ENCODE measurements around the gene NLRP3.
"Not testable (repeated sequence)": the region's sequence is repeated elsewhere in the genome, so short reads cannot be mapped to it uniquely, and the experiment has no call there.

Gene NLRP3

GRCh38 chr1:247453997-247454396 is 38.0 kb downstream of the NLRP3 start:
- FAIRE-seq (no peak), DNase-seq (ENCODE audit: insufficient read length, low spot score) (no peak)
- TF ChIP-seq POLR2A (IDR thresholded peaks at IDR 0.05; ENCODE audit: low read depth, low read length) = no peak

GRCh38 chr1:247456021-247456420 is 40.0 kb downstream of the NLRP3 start:
- FAIRE-seq = no peak
- no peak for TF ChIP-seq POLR2A (IDR thresholded peaks at IDR 0.05; ENCODE audit: low read depth, low read length)
- DNase-seq (ENCODE audit: insufficient read length, low spot score) = no peak

GRCh38 chr1:247456914-247457639 is 41.1 kb downstream of the NLRP3 start:
- FAIRE-seq (no peak), DNase-seq (ENCODE audit: insufficient read length, low spot score) (no peak)
- no peak for TF ChIP-seq POLR2A (IDR thresholded peaks at IDR 0.05; ENCODE audit: low read depth, low read length)

GRCh38 chr1:247459507-247459906 is 43.5 kb downstream of the NLRP3 start:
- DNase-seq (ENCODE audit: insufficient read length, low spot score) = no peak
- no peak for FAIRE-seq
- TF ChIP-seq POLR2A (IDR thresholded peaks at IDR 0.05; ENCODE audit: low read depth, low read length) = no peak

- DNase-seq (ENCODE audit: insufficient read length, low spot score) (no peak), FAIRE-seq (no peak)
- no peak for TF ChIP-seq POLR2A (IDR thresholded peaks at IDR 0.05; ENCODE audit: low read depth, low read length)
Measured at GRCh38 chr1:247465796-247466195, 49.8 kb downstream of the NLRP3 start.

GRCh38 chr1:247467129-247467528 is 51.2 kb downstream of the NLRP3 start:
- DNase-seq (ENCODE audit: insufficient read length, low spot score) (no peak), FAIRE-seq (no peak)
- TF ChIP-seq POLR2A (IDR thresholded peaks at IDR 0.05; ENCODE audit: low read depth, low read length) = no peak

GRCh38 chr1:247468481-247469140 is 52.6 kb downstream of the NLRP3 start:
- FAIRE-seq (no peak), DNase-seq (ENCODE audit: insufficient read length, low spot score) (no peak)
- no peak for TF ChIP-seq POLR2A (IDR thresholded peaks at IDR 0.05; ENCODE audit: low read depth, low read length)

GRCh38 chr1:247469141-247469535 is 53.2 kb downstream of the NLRP3 start:
- no peak for DNase-seq (ENCODE audit: insufficient read length, low spot score)
- no peak for TF ChIP-seq POLR2A (IDR thresholded peaks at IDR 0.05; ENCODE audit: low read depth, low read length)
- no peak for FAIRE-seq

- not testable (repeated sequence) for FAIRE-seq; DNase-seq (ENCODE audit: insufficient read length, low spot score)
Measured at GRCh38 chr1:247470942-247471429, 55.0 kb downstream of the NLRP3 start.

- DNase-seq (ENCODE audit: insufficient read length, low spot score) (no peak), FAIRE-seq (no peak)
- TF ChIP-seq POLR2A (IDR thresholded peaks at IDR 0.05; ENCODE audit: low read depth, low read length) = no peak
Measured at GRCh38 chr1:247471445-247472016, 55.6 kb downstream of the NLRP3 start.

- TF ChIP-seq POLR2A (IDR thresholded peaks at IDR 0.05; ENCODE audit: low read depth, low read length) = no peak
- DNase-seq (ENCODE audit: insufficient read length, low spot score) (no peak), FAIRE-seq (no peak)
Measured at GRCh38 chr1:247472035-247472434, 56.1 kb downstream of the NLRP3 start.

- DNase-seq (ENCODE audit: insufficient read length, low spot score) = no peak
Measured at GRCh38 chr1:247474367-247474766, 58.4 kb downstream of the NLRP3 start.

GRCh38 chr1:247475793-247476192 is 59.8 kb downstream of the NLRP3 start:
- no peak for TF ChIP-seq POLR2A (IDR thresholded peaks at IDR 0.05; ENCODE audit: low read depth, low read length)
- FAIRE-seq (no peak), DNase-seq (ENCODE audit: insufficient read length, low spot score) (no peak)

More at GRCh38 chr1:247474367-247474766, 58.4 kb downstream of the NLRP3 start:
- no peak for TF ChIP-seq POLR2A (IDR thresholded peaks at IDR 0.05; ENCODE audit: low read depth, low read length)
- FAIRE-seq = no peak

GRCh38 chr1:247476328-247477058 is 60.5 kb downstream of the NLRP3 start:
- FAIRE-seq; DNase-seq (ENCODE audit: insufficient read length, low spot score): not testable (repeated sequence)
